Omental fat pad (tissue), 4 donors: Measurements from ENCODE around the gene BCR. TPM values are rescaled to one million over a fixed set of nuclear protein-coding genes. Genes with fewer than 3 reads are reported as not detected.
"Not testable (repeated sequence)": the region's sequence is repeated elsewhere in the genome, so short reads cannot be mapped to it uniquely, and the experiment has no call there.

Experiments
- ATAC-seq: fragments of 150-250 bp; one replicate; pipeline ENCODE4 v1.9.1; 2016; ENCODE audit warnings: mild to moderate bottlenecking, moderate library complexity; ENCODE audit not compliant: low FRiP score
- DNase-seq: peaks from one replicate; pipeline ENCODE4 v3.0.0-alpha.2; 2019; ENCODE audit warnings: low spot score
- CTCF ChIP-seq, 3 donors: fragments of 450-650 bp; IDR thresholded peaks; one replicate each; pipeline ENCODE4 v1.5.1; 2016 to 2017; ENCODE audit warnings: antibody characterized with exemption in 3 of 3, mild to moderate bottlenecking in 3 of 3, moderate library complexity in 2 of 3
- small RNA-seq: library from RNA; depleted of rRNA; stranded (forward); fragments of <200 nt; gene quantifications from one replicate; pipeline ENCODE3, GENCODE V24; 2016
- total RNA-seq, 4 donors: library from RNA; depleted of rRNA; stranded (reverse); fragments of >200 nt; gene quantifications; one replicate each; pipeline ENCODE4 v1.1.0, GENCODE V29; 2016

BCR gene
- total RNA-seq, 4 donors from 2014 or later, result 34.8 to 128 (median 51.4) TPM

- no peak for TF ChIP-seq CTCF (IDR thresholded peaks at IDR 0.05)
- no peak for DNase-seq
These were observed 183.4 kb downstream of the BCR start for GRCh38 chr22:23363683-23364082.

GRCh38 chr22:23364389-23364788 lies 184.1 kb downstream of the BCR start:
- no peak for DNase-seq
- no peak for ATAC-seq
- no peak for TF ChIP-seq CTCF (IDR thresholded peaks at IDR 0.05)

More at GRCh38 chr22:23363683-23364082, 183.4 kb downstream of the BCR start:
- no peak for ATAC-seq

- no peak for TF ChIP-seq CTCF (IDR thresholded peaks at IDR 0.05)
- DNase-seq (no peak), ATAC-seq (no peak)
These were observed 185.2 kb downstream of the BCR start for GRCh38 chr22:23365524-23365923.

GRCh38 chr22:23365961-23366360 lies 185.7 kb downstream of the BCR start:
- ATAC-seq, result no peak
- DNase-seq, result no peak
- no peak for TF ChIP-seq CTCF (IDR thresholded peaks at IDR 0.05)

GRCh38 chr22:23367196-23367595 lies 186.9 kb downstream of the BCR start:
- not testable (repeated sequence) for ATAC-seq, DNase-seq

Small RNA genes lying within 50 kb of the gene (small RNA-seq; reads per million reads assigned to genes)
- gene BCRP8 (not detected), gene RF00017 (not detected), gene RF00066 (not detected), gene RN7SL263P (not detected)

Other genes with a start within 250 kb of the BCR start
- gene GNAZ, start 110.0 kb upstream of the BCR start, total RNA-seq, result 10 to 100 TPM in 3 of 4 donors, 1 to 10 TPM in 1; 8.6 to 25.1 (median 16.5) TPM
- gene RSPH14, start 38.5 kb upstream of the BCR start, total RNA-seq, result 1 to 10 TPM in 1 of 4 donors, not detected in 3; 1.3 TPM
- 1 to 10 TPM; 1.6 to 5.7 (median 2.9) TPM for gene RAB36, start 35.0 kb upstream of the BCR start, total RNA-seq